ENCODE measurements around the gene IGSF21.
A peak's percentile ranks its signal among the peaks of the same experiment; 100 is the strongest.

Gene IGSF21

GRCh38 chr1:18183533-18183932 is 75.9 kb downstream of the IGSF21 start:
- no peak for DNase-seq

- no peak for DNase-seq
Observed at GRCh38 chr1:18187054-18187453, 79.5 kb downstream of the IGSF21 start.

- DNase-seq, result no peak
Observed at GRCh38 chr1:18188820-18189517, 81.4 kb downstream of the IGSF21 start.

GRCh38 chr1:18190598-18190997 is 83.0 kb downstream of the IGSF21 start:
- DNase-seq, result no peak

DNA sequence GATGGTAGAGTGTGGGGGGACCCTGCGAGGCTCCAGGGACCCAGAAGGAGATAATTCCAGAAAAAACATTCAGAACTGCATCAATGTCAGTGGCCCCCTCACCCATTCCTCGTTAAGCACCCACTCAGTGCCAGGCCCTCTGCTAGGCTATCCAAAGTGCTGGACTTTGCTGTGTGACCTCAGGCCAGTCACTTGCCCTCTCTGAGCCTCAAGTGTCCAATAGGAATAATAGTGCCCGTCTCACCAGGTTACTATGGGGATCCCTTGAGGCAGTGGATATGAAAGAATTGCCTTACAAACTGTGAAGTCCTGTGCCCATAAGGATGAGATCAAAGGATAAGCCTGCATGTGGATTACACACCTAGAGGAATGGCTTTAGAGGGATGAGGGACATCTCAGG is 83.4 kb downstream of the IGSF21 start:
- DNase-seq, result no peak

DNA sequence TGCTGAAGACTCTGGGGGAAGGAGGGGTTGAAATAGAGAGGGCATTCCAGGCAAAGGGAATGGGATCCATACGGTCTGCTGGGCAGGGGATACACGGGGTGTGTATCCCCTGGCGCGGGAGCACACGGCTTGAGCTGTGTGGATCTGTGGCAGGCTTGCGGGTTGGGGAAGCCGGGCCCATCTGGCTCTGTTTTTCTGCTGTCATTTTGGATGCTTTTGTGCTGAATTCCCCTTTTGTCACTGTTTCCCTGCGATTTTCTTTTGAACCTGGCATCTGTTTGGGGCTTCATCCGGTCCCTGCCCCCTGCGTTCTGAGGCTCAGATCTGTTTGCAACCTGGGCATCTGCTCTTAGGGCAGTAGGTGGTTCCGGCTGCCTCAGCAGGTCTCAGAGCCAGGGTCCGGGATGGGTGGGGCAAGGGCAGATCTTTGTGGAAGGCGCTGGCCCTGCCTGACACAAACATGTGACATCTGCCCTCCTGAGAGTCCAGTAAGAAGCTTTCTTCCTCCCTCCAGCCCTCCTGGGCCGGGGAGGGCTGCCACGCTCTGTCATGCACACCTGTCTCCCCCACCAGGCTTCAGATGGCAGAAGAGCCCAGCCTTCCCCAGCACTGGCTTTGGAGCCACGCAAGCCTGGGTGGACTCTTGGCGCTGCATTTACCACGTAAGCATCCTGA is 84.0 kb downstream of the IGSF21 start:
- peak; percentile 84 for DNase-seq

- no peak for DNase-seq
Observed at GRCh38 chr1:18192182-18192581, 84.6 kb downstream of the IGSF21 start.

GRCh38 chr1:18192974-18193373 is 85.4 kb downstream of the IGSF21 start:
- no peak for DNase-seq

DNA sequence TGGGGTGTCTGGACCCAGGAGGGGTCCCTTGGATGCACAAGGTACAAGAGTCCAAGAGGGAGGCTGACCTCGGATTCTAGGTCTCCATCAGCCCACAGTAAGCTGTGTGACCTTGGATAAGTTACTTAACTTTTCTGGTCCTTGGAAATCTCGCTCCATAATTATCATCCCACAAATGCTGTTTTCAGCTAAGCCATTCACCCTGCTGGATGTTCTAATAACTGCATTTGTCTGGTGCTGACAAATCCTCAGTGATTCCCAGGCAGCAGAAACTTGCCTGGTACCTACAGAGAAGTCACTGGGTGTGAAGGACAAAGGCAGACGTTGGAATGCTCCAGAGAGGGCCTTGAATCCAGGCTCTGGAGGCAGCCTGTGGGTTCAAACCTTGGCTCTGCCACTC is 89.7 kb downstream of the IGSF21 start:
- peak; percentile 10 for DNase-seq

- DNase-seq, result peak; percentile 50
Observed at GRCh38 chr1:18198260-18198659, 90.7 kb downstream of the IGSF21 start.

DNA sequence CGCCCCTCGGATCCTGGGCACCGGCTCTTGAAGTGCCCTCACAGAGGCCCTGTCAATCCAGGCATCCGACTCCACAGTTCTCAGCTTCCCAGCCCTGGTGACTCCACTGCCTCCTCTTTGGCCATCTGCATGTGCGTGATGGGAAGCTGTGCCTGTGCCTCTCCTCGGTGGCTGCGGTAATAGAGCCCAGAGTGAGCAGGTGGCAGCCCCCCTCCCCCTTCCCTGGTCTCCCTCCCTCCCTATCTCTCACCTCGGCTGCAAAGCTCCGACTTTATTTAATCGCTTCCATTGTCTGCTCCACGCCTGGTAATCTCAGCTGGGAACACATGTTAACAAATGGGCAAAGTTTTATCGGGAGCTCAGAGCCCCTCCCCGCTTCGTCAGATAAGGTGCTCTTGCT is 91.9 kb downstream of the IGSF21 start:
- peak; percentile 87 for DNase-seq

DNA sequence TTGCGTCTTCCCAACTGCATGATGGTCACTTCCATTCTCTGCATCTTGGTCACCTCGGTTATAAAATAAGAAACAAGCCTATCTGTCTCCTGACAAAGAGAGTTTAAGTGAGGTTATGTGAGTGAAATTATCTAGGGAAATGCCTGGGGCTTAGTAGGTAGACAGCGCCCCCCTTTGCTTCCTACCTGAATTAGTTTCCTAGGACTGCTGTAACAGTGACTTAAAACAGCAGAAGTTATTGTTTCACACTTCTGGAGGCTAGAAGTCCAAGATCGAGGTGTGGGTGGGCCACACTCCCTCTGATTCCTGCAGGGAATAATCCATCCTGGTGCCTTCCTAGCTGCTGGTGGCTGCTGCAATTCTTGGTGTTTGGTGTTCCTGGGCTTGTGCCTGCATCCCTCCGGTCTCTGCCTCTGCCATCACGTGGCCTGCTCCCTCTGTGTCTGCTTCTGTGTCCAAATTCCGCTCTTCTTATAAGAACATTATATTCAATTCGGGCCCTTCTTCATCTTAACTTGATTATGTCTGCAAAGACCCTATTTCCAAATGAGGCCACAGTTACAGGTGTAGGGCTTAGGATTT is 92.6 kb downstream of the IGSF21 start:
- no peak for DNase-seq

- no peak for DNase-seq
Observed at GRCh38 chr1:18200918-18201317, 93.3 kb downstream of the IGSF21 start.

DNA sequence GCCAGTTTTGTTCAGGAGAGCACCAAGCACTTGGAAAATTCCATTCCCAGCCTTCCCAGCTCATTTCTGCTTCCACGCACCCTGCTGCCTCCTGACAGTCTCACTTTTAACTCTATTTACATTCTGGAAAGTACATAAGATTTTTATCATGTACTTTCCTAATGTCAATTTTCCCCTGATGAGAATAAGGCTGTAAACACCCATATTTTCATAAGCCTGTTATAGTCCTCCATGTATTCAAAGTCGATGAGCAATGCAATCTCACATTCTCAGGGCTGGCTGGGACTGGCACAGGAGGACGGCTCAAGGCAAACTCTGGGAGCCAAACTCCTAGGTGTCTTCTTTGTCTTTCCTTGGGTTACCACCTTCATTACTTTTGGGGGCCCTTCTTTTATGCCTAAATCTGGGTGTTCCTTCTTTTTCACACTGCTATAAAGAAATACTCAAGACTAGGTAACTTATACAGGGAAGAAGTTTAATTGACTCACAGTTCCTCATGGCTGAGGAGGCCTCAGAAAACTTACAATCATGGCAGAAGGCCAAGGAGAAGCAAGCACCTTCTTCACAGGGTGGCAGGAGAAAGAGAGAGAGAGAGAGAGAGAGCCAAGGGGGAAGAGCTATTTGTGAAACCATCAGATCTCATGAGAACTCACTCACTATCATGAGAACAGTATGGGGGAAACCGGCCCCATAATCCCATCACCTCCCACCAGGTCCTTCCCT is 94.6 kb downstream of the IGSF21 start:
- no peak for DNase-seq

DNA sequence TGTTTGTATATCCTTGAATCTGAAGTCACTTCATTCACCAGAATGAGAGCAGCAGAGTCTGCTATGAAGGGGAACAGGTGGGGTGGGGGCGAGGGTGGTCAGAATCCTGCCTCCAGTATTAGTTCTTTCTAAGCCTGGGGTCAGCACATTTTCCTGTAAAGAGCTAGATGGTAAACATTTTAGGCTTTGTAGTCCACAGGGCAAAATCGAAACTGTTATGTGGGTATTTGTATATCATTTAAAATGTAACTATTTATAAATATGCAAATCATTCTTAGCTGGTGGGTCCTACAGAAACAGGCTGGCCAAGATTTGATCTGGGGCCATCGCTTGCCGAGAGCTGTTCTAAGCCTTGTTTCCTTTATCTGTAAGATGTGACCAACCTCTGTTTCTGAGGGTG is 96.0 kb downstream of the IGSF21 start:
- DNase-seq, result no peak

DNA sequence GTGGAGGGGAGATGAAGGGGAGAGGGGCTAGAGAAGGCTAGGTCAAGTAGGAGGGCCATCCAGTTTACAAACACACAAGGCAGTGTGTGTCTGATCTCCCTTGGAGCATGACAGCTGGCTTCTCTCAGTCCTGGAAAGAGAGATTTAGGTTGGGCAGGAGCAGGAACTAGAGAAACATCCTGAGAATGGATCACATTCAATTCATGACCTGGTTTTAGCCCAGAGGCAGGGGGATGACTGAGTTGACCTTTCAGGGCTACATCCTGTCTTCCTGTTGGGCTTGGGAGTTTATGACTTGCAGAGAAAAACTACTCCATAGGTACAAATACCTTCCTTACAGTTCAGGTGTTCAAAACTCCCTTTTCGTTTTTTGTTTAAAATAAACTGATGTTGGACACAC is 97.0 kb downstream of the IGSF21 start:
- DNase-seq, result no peak

DNA sequence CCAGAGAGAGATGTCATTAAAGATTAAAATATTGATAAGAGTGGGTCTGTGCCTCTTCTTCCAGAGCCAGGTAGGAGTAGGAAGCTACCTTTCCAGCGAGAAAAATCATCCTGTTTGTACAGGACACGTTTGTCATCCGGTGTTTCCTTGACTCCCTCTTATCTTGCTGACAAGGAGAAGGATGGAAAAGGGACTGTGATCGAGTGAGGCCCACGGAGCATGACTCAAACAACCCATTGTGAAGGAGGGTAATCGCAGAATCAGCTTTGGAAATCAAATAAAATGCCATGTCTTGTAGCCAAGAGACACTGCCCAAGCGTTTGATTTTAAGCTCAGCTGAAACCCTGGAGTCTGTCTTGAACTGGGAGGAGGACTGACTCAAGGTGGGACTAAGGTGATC is 97.7 kb downstream of the IGSF21 start:
- DNase-seq, result no peak

GRCh38 chr1:18211764-18212163 is 104.2 kb downstream of the IGSF21 start:
- peak; percentile 75 for DNase-seq

- no peak for DNase-seq
Observed at GRCh38 chr1:18217398-18218043, 109.9 kb downstream of the IGSF21 start.

- DNase-seq, result no peak
Observed at GRCh38 chr1:18229625-18230024, 122.0 kb downstream of the IGSF21 start.

GRCh38 chr1:18230321-18230720 is 122.7 kb downstream of the IGSF21 start:
- no peak for DNase-seq

GRCh38 chr1:18230840-18231239 is 123.2 kb downstream of the IGSF21 start:
- DNase-seq, result no peak

DNA sequence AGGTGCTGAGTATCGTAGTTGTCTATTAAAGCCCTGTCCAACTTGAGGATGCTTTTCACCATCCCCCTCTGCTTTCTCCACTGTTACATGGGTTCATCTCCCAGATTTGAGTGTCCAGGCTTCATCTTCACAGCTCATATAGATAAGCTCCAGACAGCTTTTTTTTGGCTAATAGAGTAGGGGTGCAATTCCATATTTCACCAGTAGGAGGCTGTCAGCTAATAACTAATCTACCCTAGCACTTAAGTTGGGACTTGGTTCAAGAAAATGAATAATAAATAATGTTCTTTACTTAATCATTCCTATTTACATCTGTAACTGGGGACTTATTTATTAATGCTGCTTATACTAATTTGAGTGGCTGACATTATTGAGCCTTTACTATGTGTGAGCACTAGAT is 124.5 kb downstream of the IGSF21 start:
- DNase-seq, result no peak
